ENCODE data around the gene SMYD1.

SMYD1 gene

GRCh38 chr2:88123975-88124917 lies 56.6 kb downstream of the SMYD1 start:
- DNase-seq: no peak

GRCh38 chr2:88125344-88125923 lies 57.8 kb downstream of the SMYD1 start:
- DNase-seq: no peak

- DNase-seq: no peak
Observed at GRCh38 chr2:88125924-88126771, 58.5 kb downstream of the SMYD1 start.

GRCh38 chr2:88126772-88127637 lies 59.4 kb downstream of the SMYD1 start:
- DNase-seq: no peak

GRCh38 chr2:88127638-88127887 lies 59.9 kb downstream of the SMYD1 start:
- no peak for DNase-seq

- DNase-seq: no peak
Observed at GRCh38 chr2:88127888-88128653, 60.4 kb downstream of the SMYD1 start, which contains the start of gene FABP1. Gene FABP1 (minus strand): TSS chr2:88128062. CDS start chr2:88128017, 45 bp downstream.

GRCh38 chr2:88128654-88129312 lies 61.2 kb downstream of the SMYD1 start:
- no peak for DNase-seq

GRCh38 chr2:88129313-88129959 lies 61.8 kb downstream of the SMYD1 start:
- DNase-seq: no peak

GRCh38 chr2:88131201-88131998 lies 63.8 kb downstream of the SMYD1 start:
- DNase-seq: no peak

GRCh38 chr2:88131999-88132368 lies 64.4 kb downstream of the SMYD1 start:
- DNase-seq: no peak

- no peak for DNase-seq
Observed at GRCh38 chr2:88133875-88134274, 66.2 kb downstream of the SMYD1 start.

GRCh38 chr2:88136817-88137216 lies 69.2 kb downstream of the SMYD1 start:
- no peak for DNase-seq

- no peak for DNase-seq
Observed at GRCh38 chr2:88137833-88138232, 70.2 kb downstream of the SMYD1 start.

GRCh38 chr2:88139203-88139702 lies 71.6 kb downstream of the SMYD1 start:
- DNase-seq: peak; percentile 7 to 21 (median 14)

GRCh38 chr2:88139804-88140203 lies 72.2 kb downstream of the SMYD1 start:
- DNase-seq: no peak

- DNase-seq: no peak
Observed at GRCh38 chr2:88141952-88142351, 74.3 kb downstream of the SMYD1 start.

- DNase-seq: no peak
Observed at GRCh38 chr2:88144271-88144670, 76.6 kb downstream of the SMYD1 start.

- DNase-seq: no peak
Observed at GRCh38 chr2:88144914-88145497, 77.4 kb downstream of the SMYD1 start.

GRCh38 chr2:88146590-88146989 lies 79.0 kb downstream of the SMYD1 start:
- DNase-seq: no peak

Measured in suppressor macrophage treated with lipopolysaccharide for 1 hour (primary cell).